HUES48 (cell line): ENCODE measurements around the gene ICOSLG.
"Not testable (repeated sequence)": the region's sequence is repeated elsewhere in the genome, so short reads cannot be mapped to it uniquely, and the experiment has no call there.

Experiments
- H3K27ac ChIP-seq: one replicate; pipeline ENCODE4 v1.7.0; 2013; ENCODE audit warnings: low read depth, low read length, inconsistent platforms
- H3K27me3 ChIP-seq: 2 replicates; pipeline ENCODE4 v1.6.1; 2013; ENCODE audit warnings: mild to moderate bottlenecking, low read length; ENCODE audit not compliant: control insufficient read depth, insufficient read depth
- H3K36me3 ChIP-seq: 2 replicates; pipeline ENCODE4 v1.6.1; 2013; ENCODE audit warnings: low read length; ENCODE audit not compliant: control insufficient read depth, insufficient read depth
- H3K4me1 ChIP-seq: 2 replicates; pipeline ENCODE4 v1.6.1; 2013; ENCODE audit warnings: mild to moderate bottlenecking, low read length; ENCODE audit not compliant: control insufficient read depth, insufficient read depth
- H3K4me3 ChIP-seq: 2 replicates; pipeline ENCODE4 v1.5.1; 2013; ENCODE audit warnings: mild to moderate bottlenecking, low read depth, low read length
- H3K9ac ChIP-seq: 2 replicates; pipeline ENCODE4 v1.6.1; 2013; ENCODE audit warnings: mild to moderate bottlenecking, low read depth, low read length, moderate library complexity
- H3K9me3 ChIP-seq: 2 replicates; pipeline ENCODE4 v1.6.1; 2013; ENCODE audit warnings: low read length; ENCODE audit not compliant: control insufficient read depth, insufficient read depth

Gene ICOSLG, protein sequence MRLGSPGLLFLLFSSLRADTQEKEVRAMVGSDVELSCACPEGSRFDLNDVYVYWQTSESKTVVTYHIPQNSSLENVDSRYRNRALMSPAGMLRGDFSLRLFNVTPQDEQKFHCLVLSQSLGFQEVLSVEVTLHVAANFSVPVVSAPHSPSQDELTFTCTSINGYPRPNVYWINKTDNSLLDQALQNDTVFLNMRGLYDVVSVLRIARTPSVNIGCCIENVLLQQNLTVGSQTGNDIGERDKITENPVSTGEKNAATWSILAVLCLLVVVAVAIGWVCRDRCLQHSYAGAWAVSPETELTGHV

DNA sequence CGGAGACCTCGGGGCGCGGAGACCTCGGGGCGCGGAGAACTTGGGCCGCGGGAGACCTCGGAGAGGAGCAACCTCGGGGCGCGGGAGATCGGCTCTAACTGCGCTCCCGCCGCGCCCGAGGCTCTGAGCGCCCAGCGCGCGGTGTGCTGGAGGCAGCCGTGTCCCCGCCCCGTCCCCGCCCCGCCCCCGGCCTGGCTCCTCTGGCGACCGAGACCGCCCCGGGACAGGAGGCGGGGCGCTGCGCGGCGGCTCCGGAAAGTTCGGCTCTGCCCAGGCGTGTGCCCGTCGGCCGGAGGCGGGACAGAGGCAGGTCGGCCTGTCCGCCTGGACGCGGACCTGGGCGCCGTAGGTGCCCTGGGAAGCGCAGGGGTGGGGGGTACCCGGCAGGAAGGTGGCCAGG lies at the start of gene ICOSLG:
TSS of gene ICOSLG (minus strand) at position 102 of the 400 bp plus-strand sequence. CDS start 126 bp downstream, outside the sequence.
- H3K9ac ChIP-seq, H3K4me3 ChIP-seq, H3K27me3 ChIP-seq, H3K27ac ChIP-seq, H3K9me3 ChIP-seq, H3K36me3 ChIP-seq, H3K4me1 ChIP-seq: not testable (repeated sequence)

DNA sequence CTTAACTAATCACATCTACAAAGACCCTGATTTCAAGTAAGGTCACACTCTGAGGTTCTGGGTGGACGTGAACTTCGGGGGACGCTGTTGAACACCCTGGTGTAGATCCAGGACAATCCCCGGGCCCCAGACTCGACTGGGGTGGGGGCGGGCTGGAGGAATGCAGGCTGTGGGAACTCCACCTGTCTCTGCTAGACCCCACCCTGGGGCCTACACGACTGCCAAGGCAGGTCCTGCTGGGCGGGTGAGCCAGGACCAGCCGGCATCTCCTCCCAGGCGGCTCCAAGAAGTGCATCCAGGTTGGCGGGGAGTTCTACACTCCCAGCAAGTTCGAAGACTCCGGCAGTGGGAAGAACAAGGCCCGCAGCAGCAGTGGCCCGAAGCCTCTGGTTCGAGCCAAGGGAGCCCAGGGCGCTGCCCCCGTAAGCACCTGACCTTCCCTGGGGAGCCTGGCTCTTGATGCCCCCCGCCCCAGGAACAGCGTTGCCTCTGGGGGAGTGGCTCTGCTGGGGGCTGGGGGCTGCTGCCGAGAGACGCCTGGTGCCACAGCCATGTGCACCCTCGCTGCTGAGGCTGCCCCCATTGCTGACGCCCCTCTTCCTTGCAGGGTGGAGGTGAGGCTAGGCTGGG lies 48.8 kb upstream of the ICOSLG start:
- Histone ChIP-seq H3K9ac (no peak overlapping the region; the same call in 1 of the 2 replicates), H3K27ac (no peak overlapping the region), H3K4me3 (no peak overlapping the region), H3K36me3 (no peaks in the 10 kb centered on the region), H3K27me3 (peaks cover 19% of the 10 kb centered on the region; the same call in 1 of the 2 replicates), H3K4me1 (peaks cover 6% of the 10 kb centered on the region), H3K9me3 (no peaks in the 10 kb centered on the region)

DNA sequence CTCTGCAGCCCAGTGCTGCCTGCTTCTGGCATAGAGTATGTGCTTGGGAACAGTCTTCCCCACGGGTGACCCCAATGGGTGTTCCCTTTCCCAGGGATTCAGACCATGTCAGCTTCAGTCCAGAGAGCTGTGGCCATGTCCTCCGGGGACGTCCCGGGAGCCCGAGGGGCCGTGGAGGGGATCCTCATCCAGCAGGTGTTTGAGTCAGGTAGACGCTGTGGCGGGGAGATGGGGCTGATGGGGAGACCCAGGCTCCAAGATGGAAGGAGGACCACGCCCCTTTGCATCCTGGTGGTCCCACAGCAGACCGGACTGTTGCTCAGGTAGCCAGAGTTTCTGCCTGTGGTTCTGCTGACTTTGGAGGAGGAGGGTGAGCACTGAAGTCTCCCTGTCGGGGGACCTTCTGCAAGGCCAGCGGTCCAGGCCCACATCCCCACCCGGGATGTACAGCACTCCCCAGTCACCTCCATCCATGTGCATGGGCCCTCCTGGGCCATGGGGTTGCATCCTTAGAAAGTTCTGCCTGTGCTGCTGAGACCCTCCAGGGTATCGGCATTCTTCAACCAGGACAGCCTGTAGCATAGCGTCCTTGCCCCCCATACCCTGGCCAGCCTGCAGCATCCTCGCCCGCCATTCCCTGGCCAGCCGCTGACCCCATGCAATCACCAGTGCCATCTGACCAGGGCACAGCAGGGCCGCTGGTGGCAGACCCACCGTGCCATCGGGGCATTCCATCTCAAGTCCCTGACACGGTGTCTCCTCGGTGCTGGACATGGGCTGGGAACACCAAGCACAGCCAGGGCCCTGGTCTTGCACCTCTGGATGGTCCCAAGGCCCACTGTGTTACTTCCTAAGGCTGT lies 47.7 kb upstream of the ICOSLG start:
- Histone ChIP-seq H3K4me1 (peaks cover 16% of the 10 kb centered on the region), H3K4me3 (no peak overlapping the region), H3K36me3 (no peaks in the 10 kb centered on the region), H3K27ac (no peak overlapping the region), H3K27me3 (peaks cover 19% of the 10 kb centered on the region; the same call in 1 of the 2 replicates), H3K9me3 (no peaks in the 10 kb centered on the region), H3K9ac (no peak overlapping the region)

DNA sequence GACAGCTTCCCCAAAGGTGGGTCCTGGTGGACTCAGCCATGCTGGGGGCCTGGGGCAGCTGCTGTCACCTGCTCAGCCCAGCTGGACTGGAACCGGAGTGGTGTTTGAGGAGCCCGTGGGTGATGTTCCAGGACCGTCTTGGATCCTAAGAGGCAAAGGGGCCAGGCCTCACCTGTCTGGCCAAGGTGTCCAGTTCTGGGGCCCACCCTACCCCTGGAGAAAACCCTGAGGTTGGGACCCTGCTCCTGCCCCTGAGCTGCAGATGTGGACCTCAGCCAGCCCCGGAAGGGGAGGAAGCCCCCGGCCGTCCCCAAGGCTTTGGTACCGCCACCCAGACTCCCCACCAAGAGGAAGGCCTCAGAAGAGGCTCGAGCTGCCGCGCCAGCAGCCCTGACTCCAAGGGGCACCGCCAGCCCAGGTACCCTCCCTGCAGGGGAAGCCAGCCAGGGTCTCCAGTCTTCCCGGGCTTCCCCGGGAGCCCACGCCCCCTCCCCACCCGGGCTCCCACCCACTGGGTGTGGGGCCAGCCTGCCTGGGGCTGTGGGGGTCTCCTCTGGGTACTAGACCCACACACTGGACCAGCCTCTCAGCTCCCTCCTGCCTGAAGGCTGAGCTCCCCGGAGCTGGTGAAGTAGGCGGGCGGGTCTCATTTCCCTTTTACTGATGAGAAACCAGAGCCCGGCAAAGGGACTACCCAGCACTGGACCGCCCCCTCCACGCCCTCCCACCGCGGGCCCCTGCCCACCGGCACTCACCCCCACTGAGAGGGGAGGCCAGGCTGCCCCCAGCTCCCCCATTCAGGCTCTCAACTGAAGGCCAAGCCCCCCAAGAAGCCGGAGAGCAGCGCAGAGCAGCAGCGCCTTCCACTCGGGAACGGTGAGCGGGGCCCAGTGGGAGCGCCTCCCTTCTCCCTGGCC lies 46.2 kb upstream of the ICOSLG start:
- Histone ChIP-seq H3K4me1 (peaks cover 26% of the 10 kb centered on the region), H3K9me3 (no peaks in the 10 kb centered on the region), H3K27me3 (peaks cover 21% of the 10 kb centered on the region; the same call in 1 of the 2 replicates), H3K36me3 (no peaks in the 10 kb centered on the region), H3K9ac (no peak overlapping the region), H3K27ac (no peak overlapping the region), H3K4me3 (no peak overlapping the region)

DNA sequence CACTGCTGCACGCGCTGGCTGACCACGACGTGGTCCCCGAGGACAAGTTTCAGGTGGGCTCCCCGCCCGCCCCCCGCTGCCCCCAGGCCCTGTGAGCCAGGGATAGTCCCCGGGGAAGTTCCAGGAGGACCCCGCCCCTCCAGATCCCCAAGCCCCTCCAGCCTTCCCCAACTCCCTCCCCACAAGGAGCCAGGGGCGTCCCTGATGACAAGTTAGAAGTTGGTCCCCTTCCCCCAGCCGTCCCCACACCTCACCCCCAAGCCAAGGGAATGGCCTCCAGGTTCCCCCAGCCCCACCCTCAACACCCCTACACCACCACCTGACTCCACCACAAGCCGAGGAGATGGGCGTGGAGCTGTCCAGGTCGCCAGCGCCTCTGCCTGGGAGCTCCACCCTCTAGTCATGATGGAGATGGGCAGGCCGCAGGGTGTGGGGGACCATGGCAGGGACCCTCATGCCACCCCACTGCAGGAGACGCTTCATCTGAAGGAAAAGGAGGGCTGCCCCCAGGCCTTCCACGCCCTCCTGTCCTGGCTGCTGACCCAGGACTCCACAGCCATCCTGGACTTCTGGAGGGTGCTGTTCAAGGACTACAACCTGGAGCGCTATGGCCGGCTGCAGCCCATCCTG lies 45.5 kb upstream of the ICOSLG start:
- Histone ChIP-seq H3K27me3 (peaks cover 22% of the 10 kb centered on the region; the same call in 1 of the 2 replicates), H3K36me3 (no peaks in the 10 kb centered on the region), H3K9me3 (no peaks in the 10 kb centered on the region), H3K27ac (no peak overlapping the region), H3K4me1 (peaks cover 26% of the 10 kb centered on the region), H3K9ac (no peak overlapping the region), H3K4me3 (peak overlapping the region; percentile 51; the same call in 1 of the 2 replicates)

DNA sequence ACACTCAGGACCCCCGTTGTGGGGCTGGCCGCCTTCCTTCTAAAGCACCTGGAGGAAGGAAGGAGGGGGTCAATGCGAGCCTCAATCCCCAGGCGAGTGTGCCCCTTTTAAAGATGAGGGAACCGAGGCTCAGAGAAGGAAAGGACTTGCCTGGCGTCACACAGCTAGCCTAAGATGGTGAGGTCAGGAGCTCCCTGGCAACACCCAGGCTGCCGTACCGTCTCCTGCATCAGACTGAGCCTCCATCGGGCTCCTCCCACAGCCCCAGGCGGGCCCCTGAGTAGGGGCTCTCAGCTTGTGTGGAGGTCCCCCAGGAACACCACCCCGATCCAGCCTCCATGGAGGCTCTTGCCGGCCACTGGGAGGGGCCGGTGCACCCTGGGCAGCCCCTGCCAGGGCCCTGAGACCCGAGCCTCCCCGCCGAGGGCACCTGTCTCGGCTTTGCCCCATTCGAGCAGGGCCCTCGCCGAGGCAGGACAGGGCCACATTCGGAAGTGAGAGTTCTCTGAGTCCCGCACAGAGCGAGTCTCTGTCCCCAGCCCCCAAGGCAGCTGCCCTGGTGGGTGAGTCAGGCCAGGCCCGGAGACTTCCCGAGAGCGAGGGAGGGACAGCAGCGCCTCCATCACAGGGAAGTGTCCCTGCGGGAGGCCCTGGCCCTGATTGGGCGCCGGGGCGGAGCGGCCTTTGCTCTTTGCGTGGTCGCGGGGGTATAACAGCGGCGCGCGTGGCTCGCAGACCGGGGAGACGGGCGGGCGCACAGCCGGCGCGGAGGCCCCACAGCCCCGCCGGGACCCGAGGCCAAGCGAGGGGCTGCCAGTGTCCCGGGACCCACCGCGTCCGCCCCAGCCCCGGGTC lies 44.6 kb upstream of the ICOSLG start, which contains the start of gene AIRE:
TSS of gene AIRE (plus strand) at position 739 of the 855 bp plus-strand sequence. CDS start 131 bp downstream, outside the sequence.
- Histone ChIP-seq H3K4me3 (peak within 1 kb of the TSS; percentile 51), H3K9ac (no peak within 1 kb of the TSS)

DNA sequence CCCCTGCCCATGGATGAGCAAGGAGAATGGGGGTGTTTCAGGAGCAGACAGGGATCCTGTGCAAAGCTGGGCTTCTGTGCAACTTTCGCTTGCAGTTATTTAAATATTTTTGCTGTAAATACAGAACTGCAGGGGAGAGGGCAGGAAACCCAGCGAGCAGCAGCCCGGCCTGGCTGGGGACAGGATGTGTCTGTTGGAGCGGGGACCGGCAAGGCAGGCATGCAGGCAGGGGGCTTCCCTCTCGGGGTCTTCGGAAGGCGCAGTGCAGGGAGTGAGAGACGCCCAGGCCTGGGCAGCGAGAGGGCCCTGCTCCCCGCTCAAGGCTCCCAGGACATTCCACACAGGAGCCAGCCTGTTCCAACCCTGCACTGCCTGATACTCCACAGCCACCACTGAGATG lies 43.2 kb upstream of the ICOSLG start:
- peaks cover 22% of the 10 kb centered on the region; the same call in 1 of the 2 replicates for H3K27me3 ChIP-seq
- no peaks in the 10 kb centered on the region for H3K36me3 ChIP-seq
- no peak overlapping the region for H3K27ac ChIP-seq
- no peak overlapping the region for H3K9ac ChIP-seq
- H3K9me3 ChIP-seq = no peaks in the 10 kb centered on the region
- H3K4me3 ChIP-seq = no peak overlapping the region
- peaks cover 26% of the 10 kb centered on the region for H3K4me1 ChIP-seq

More for the DNA sequence above, 44.6 kb upstream of the ICOSLG start, which contains the start of gene AIRE:
- Histone ChIP-seq H3K4me1 (peaks cover 26% of the 10 kb centered on the region), H3K27ac (no peak within 1 kb of the TSS), H3K9me3 (no peaks in the 10 kb centered on the region), H3K36me3 (no peaks in the 10 kb centered on the region), H3K27me3 (peaks cover 22% of the 10 kb centered on the region; the same call in 1 of the 2 replicates)

DNA sequence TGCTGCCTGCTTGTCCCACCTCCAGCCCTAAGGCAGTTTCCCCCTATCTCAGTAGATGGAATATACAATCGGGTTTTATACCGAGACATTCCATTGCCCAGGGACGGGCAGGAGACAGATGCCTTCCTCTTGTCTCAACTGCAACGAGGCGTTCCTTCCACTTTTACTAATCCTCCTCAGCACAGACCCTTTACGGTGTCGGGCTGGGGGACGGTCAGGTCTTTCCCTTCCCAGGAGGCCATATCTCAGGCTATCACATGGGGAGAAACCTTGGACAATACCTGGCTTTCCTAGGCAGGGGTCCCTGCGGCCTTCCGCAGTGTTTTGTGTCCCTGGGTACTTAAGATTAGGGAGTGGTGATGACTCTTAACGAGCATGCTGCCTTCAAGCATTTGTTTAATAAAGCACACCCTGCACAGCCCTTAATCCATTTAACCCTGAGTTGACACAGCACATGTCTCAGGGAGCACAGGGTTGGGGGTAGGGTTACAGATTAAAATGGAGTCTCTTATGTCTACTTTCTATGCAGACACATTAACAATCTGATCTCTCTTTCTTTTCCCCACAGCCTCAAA lies 42.6 kb upstream of the ICOSLG start:
- H3K4me3 ChIP-seq, H3K36me3 ChIP-seq, H3K9ac ChIP-seq, H3K9me3 ChIP-seq, H3K27ac ChIP-seq: not testable (repeated sequence)
- Histone ChIP-seq H3K4me1 (peaks cover 26% of the 10 kb centered on the region), H3K27me3 (peaks cover 22% of the 10 kb centered on the region; the same call in 1 of the 2 replicates)

DNA sequence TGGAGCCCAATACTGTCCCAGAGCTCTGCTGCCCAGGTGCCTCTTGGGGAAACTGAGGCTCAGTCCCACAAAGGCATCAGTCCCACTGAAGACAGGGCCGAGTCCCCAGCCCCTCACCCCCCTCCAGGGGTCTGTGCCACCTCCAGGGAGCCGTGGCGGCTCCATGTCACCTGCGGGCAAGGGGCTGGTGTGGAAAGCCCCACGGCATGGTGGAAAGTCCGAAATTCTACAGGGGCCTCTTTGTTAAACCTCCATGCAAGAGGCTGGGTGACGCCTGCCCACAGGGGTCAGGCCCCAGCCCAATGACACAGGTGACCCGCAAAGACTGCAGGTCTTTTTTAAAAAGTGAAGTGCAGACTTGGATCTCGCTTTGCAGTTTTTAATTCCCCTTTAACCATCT lies 41.6 kb upstream of the ICOSLG start:
- Histone ChIP-seq H3K27ac (no peak overlapping the region), H3K27me3 (peaks cover 22% of the 10 kb centered on the region; the same call in 1 of the 2 replicates), H3K9ac (no peak overlapping the region), H3K36me3 (no peaks in the 10 kb centered on the region), H3K9me3 (no peaks in the 10 kb centered on the region), H3K4me3 (no peak overlapping the region), H3K4me1 (peaks cover 26% of the 10 kb centered on the region)
